HUES64 (cell line): ENCODE measurements around the gene ARHGAP42.

Experiments
- H3K27ac ChIP-seq: 2 replicates; pipeline ENCODE4 v1.7.0; 2013; ENCODE audit warnings: low read depth, low read length, inconsistent platforms
- H3K27me3 ChIP-seq: 2 replicates; pipeline ENCODE4 v1.6.1; 2013; ENCODE audit warnings: mild to moderate bottlenecking, low read length; ENCODE audit not compliant: insufficient read depth
- H3K36me3 ChIP-seq: 2 replicates; pipeline ENCODE4 v1.6.1; 2013; ENCODE audit warnings: mild to moderate bottlenecking, low read length; ENCODE audit not compliant: insufficient read depth
- H3K4me1 ChIP-seq: 2 replicates; pipeline ENCODE4 v1.6.1; 2013; ENCODE audit warnings: mild to moderate bottlenecking, low read length, moderate library complexity; ENCODE audit not compliant: insufficient read depth
- H3K4me3 ChIP-seq: 2 replicates; pipeline ENCODE4 v1.5.1; 2013; ENCODE audit warnings: mild to moderate bottlenecking, low read length, moderate library complexity
- H3K9ac ChIP-seq: 2 replicates; pipeline ENCODE4 v1.6.1; 2013; ENCODE audit warnings: mild to moderate bottlenecking, low read depth, low read length
- H3K9me3 ChIP-seq: 2 replicates; pipeline ENCODE4 v1.6.1; 2013; ENCODE audit warnings: low read depth, low read length; ENCODE audit not compliant: insufficient read depth
- whole genome bisulfite sequencing: fragments of 150-250, 120-280 bp; methylation state at CpG from one replicate; pipeline ENCODE4 v1.1.7; 2013; ENCODE audit warnings: missing lambda C conversion rate; 5-methylcytosine and 5-hydroxymethylcytosine counted together

Gene ARHGAP42

GRCh38 chr11:100861212-100861611 lies 174.1 kb downstream of the ARHGAP42 start:
- peaks cover 61% of the 10 kb centered on the region for H3K4me1 ChIP-seq
- H3K9ac ChIP-seq = no peak overlapping the region
- no peak overlapping the region for H3K27ac ChIP-seq
- no peak overlapping the region for H3K4me3 ChIP-seq
- H3K27me3 ChIP-seq = no peaks in the 10 kb centered on the region
- no peaks in the 10 kb centered on the region for H3K9me3 ChIP-seq
- no peaks in the 10 kb centered on the region for H3K36me3 ChIP-seq
- 83% methylated on average over 3 of the region's 3 CpGs for WGBS

- H3K27ac ChIP-seq = 0 out of 2 replicates have a peak overlapping the region, but pooled peaks have one; percentile 0
- H3K4me3 ChIP-seq = no peak overlapping the region
- no peaks in the 10 kb centered on the region for H3K36me3 ChIP-seq
- H3K4me1 ChIP-seq = peaks cover 42% of the 10 kb centered on the region
- WGBS = 83% methylated on average over 2 of the region's 2 CpGs
- H3K27me3 ChIP-seq = no peaks in the 10 kb centered on the region
- H3K9ac ChIP-seq = no peak overlapping the region
- H3K9me3 ChIP-seq = no peaks in the 10 kb centered on the region
Measured at GRCh38 chr11:100863080-100863581, 176.0 kb downstream of the ARHGAP42 start.

GRCh38 chr11:100865443-100866065 lies 178.5 kb downstream of the ARHGAP42 start:
- 65% methylated on average over 2 of the region's 4 CpGs for whole genome bisulfite sequencing
- no peak overlapping the region for H3K27ac ChIP-seq
- no peak overlapping the region for H3K4me3 ChIP-seq

GRCh38 chr11:100866453-100866852 lies 179.4 kb downstream of the ARHGAP42 start:
- no peak overlapping the region for H3K27ac ChIP-seq
- H3K36me3 ChIP-seq = no peaks in the 10 kb centered on the region
- no peak overlapping the region for H3K4me3 ChIP-seq
- H3K9ac ChIP-seq = no peak overlapping the region
- no peaks in the 10 kb centered on the region for H3K27me3 ChIP-seq
- H3K9me3 ChIP-seq = no peaks in the 10 kb centered on the region
- peaks cover 25% of the 10 kb centered on the region for H3K4me1 ChIP-seq

More at GRCh38 chr11:100865443-100866065, 178.5 kb downstream of the ARHGAP42 start:
- H3K9me3 ChIP-seq = no peaks in the 10 kb centered on the region
- H3K27me3 ChIP-seq = no peaks in the 10 kb centered on the region
- H3K4me1 ChIP-seq = peaks cover 33% of the 10 kb centered on the region
- H3K36me3 ChIP-seq = no peaks in the 10 kb centered on the region
- no peak overlapping the region for H3K9ac ChIP-seq

- H3K27ac ChIP-seq = no peak overlapping the region
- H3K9ac ChIP-seq = no peak overlapping the region
- no peaks in the 10 kb centered on the region for H3K27me3 ChIP-seq
- H3K4me1 ChIP-seq = peaks cover 23% of the 10 kb centered on the region
- H3K9me3 ChIP-seq = no peaks in the 10 kb centered on the region
- no peaks in the 10 kb centered on the region for H3K36me3 ChIP-seq
- 91% methylated on average over 2 of the region's 2 CpGs for WGBS
- no peak overlapping the region for H3K4me3 ChIP-seq
Measured at GRCh38 chr11:100867606-100868005, 180.5 kb downstream of the ARHGAP42 start.

GRCh38 chr11:100869328-100869727 lies 182.2 kb downstream of the ARHGAP42 start:
- no peaks in the 10 kb centered on the region for H3K9me3 ChIP-seq
- WGBS = 70% methylated on average over 1 of the region's 1 CpG
- H3K36me3 ChIP-seq = no peaks in the 10 kb centered on the region
- peaks cover 25% of the 10 kb centered on the region for H3K4me1 ChIP-seq
- H3K27me3 ChIP-seq = no peaks in the 10 kb centered on the region
- H3K27ac ChIP-seq = no peak overlapping the region
- H3K9ac ChIP-seq = no peak overlapping the region
- no peak overlapping the region for H3K4me3 ChIP-seq

GRCh38 chr11:100870138-100870537 lies 183.1 kb downstream of the ARHGAP42 start:
- 52% methylated on average over 2 of the region's 4 CpGs for WGBS
- no peak overlapping the region for H3K9ac ChIP-seq

GRCh38 chr11:100872951-100873740 lies 186.1 kb downstream of the ARHGAP42 start:
- no peaks in the 10 kb centered on the region for H3K9me3 ChIP-seq
- H3K27ac ChIP-seq = no peak overlapping the region
- WGBS = 90% methylated on average over 2 of the region's 3 CpGs
- H3K4me3 ChIP-seq = no peak overlapping the region
- no peak overlapping the region for H3K9ac ChIP-seq
- no peaks in the 10 kb centered on the region for H3K36me3 ChIP-seq
- no peaks in the 10 kb centered on the region for H3K27me3 ChIP-seq
- peaks cover 53% of the 10 kb centered on the region for H3K4me1 ChIP-seq

More at GRCh38 chr11:100870138-100870537, 183.1 kb downstream of the ARHGAP42 start:
- no peak overlapping the region for H3K4me3 ChIP-seq
- no peaks in the 10 kb centered on the region for H3K36me3 ChIP-seq
- H3K27me3 ChIP-seq = no peaks in the 10 kb centered on the region
- peaks cover 31% of the 10 kb centered on the region for H3K4me1 ChIP-seq
- no peaks in the 10 kb centered on the region for H3K9me3 ChIP-seq
- no peak overlapping the region for H3K27ac ChIP-seq

- no peaks in the 10 kb centered on the region for H3K36me3 ChIP-seq
- H3K27ac ChIP-seq = peak overlapping the region; percentile 66
- peaks cover 53% of the 10 kb centered on the region for H3K4me1 ChIP-seq
- no peak overlapping the region for H3K9ac ChIP-seq
- 93% methylated on average over 4 of the region's 4 CpGs for WGBS
- H3K4me3 ChIP-seq = no peak overlapping the region
- no peaks in the 10 kb centered on the region for H3K9me3 ChIP-seq
- no peaks in the 10 kb centered on the region for H3K27me3 ChIP-seq
Measured at GRCh38 chr11:100874203-100874602, 187.1 kb downstream of the ARHGAP42 start.

GRCh38 chr11:100875521-100875869 lies 188.4 kb downstream of the ARHGAP42 start:
- Histone ChIP-seq H3K9ac (no peak overlapping the region), H3K9me3 (no peaks in the 10 kb centered on the region), H3K27ac (peak overlapping the region; percentile 61), H3K4me1 (peaks cover 41% of the 10 kb centered on the region), H3K27me3 (no peaks in the 10 kb centered on the region), H3K4me3 (no peak overlapping the region), H3K36me3 (no peaks in the 10 kb centered on the region)
- WGBS = 86% methylated on average over 8 of the region's 8 CpGs

GRCh38 chr11:100876815-100877520 lies 189.9 kb downstream of the ARHGAP42 start:
- WGBS = 67% methylated on average over 3 of the region's 3 CpGs
- Histone ChIP-seq H3K27me3 (no peaks in the 10 kb centered on the region), H3K9me3 (no peaks in the 10 kb centered on the region), H3K9ac (peak overlapping the region; percentile 60; the same call in 1 of the 2 replicates), H3K27ac (peak overlapping the region; percentile 61), H3K4me3 (no peak overlapping the region), H3K4me1 (peaks cover 40% of the 10 kb centered on the region), H3K36me3 (no peaks in the 10 kb centered on the region)
